GDM1 (cell line): ENCODE measurements around the gene CCDC157.

ENCODE experiments used
- DNase-seq: peaks from one replicate; lab custom pipeline; 2025; lab: John Stamatoyannopoulos, UW

The CCDC157 gene

DNA sequence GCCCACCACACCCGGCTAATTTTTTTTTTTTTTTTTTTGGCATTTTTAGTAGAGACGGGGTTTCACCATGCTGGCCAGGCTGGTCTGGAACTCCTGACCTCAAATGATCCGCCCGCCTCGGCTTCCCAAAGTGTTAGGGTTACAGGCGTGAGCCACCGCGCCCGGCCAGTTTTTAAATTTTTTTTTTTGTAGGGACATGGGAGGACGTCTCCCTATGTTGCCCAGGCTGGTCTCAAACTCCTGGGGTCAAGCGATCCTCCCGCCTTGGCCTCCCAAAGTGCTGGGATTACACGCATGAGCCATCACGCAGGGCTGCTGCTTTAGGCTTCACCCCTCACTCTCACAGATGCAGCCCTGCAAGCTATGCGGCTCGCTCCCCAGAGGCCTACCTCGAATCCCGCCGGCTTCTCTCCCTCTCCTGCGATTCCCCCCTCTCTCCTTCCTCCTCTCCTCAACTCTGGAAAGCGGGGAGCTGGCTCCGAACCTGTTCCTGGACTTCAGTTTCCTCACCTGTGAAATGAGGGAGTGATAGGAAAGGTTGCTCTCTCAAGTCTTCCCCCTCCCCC is 926 bp downstream of the CCDC157 start:
- DNase-seq, result no peak

DNA sequence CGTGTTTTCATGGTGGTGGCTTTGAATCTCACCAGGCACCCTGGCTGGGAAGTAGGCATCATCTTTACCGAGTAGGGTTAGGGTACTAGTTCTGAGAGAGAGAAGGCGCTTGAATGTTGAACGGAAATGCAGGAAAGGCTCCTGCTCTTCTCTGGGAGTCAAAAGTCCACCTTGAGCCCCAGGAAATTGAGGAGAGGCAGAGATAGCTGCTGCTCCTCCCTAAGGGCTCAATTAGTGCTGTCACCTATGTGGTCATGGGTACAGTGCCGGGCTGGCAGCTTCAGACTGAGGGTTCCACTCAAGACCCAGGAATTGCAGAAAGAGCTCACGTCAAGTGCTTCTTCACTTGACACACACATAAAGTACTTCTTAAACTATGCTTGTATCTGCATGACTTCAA is 1.7 kb downstream of the CCDC157 start:
- DNase-seq, result no peak

DNA sequence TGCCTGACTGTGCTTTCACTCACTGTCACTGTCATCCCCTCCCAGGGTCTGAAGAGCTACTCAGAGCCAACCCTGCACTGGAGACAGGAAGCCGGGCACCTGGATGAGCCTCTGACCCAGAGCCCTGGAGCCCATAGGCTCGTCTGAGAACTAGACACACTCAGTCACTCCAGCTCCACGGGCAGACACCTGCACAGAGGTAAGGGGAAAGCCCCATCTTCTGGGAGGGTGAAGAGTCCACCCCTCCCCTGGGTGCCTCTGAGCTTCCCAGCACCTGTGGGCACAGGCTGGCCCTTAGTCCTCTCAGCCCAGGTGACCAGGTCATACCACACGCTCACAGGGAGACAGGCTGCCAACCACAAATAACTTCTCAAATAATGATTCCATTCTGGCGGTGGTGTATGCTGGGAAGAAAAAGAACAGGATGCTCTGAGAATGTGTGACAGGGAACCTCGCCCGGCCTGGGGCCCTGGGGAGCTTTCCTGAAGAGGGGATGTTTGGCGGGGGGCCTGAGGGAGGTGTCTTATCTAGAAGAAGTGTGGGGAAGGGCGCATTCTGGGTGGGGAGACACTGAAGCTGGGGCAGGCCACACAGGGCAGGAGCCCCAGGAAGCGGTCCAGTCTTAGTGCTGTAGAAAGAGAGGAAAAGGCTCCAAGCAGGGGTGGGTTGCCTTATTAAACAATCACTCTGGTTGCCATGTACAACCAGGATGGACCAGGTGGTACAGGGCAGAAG is 5.3 kb downstream of the CCDC157 start:
- no peak for DNase-seq

GRCh38 chr22:30362651-30363281 is 6.0 kb downstream of the CCDC157 start:
- no peak for DNase-seq

DNA sequence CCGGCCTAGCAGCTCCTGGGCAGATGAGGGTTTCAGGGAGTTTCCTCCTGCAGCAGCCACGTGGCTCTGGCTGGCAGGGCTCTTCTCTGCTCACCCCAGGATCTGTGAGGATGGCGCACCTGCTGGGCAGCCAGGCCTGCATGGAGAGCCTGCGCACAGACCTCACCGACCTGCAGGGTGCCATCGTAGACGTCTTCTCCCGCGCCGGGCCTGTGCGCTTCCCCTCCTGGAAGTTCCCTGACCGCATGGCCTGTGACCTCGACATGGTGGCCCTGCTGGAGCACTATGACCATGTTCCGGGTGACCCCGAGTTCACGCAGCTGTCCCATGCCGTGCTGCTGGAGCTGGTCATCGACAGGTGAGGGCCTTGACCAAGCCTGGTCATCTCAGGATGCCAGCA is 9.1 kb downstream of the CCDC157 start:
- no peak for DNase-seq

GRCh38 chr22:30368420-30368819 is 11.6 kb downstream of the CCDC157 start:
- no peak for DNase-seq

DNA sequence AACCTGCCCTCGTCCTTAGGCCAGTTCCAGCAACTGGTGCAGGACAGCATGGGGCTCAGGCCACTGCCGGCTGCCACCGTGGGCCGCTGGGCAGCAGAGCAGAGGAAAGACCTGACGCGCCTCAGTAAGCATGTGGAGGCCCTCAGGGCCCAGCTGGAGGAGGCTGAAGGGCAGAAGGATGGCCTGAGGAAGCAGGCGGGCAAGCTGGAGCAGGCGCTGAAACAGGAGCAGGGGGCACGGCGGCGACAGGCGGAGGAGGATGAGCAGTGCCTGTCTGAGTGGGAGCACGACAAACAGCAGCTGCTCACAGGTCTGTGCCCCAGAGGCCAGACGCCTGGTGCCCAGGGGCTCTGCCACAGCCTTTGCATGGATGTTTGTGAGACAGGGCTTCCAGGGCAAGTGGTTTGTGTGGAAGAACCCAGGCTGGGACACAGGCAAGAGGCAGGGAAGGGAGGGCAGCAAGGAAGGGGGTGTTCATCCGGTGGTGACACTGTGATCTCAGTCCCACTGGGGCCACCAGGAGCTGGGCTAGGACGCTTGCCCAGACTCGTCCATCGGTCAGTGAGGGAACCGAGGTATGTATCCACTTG is 13.9 kb downstream of the CCDC157 start:
- DNase-seq, result no peak

DNA sequence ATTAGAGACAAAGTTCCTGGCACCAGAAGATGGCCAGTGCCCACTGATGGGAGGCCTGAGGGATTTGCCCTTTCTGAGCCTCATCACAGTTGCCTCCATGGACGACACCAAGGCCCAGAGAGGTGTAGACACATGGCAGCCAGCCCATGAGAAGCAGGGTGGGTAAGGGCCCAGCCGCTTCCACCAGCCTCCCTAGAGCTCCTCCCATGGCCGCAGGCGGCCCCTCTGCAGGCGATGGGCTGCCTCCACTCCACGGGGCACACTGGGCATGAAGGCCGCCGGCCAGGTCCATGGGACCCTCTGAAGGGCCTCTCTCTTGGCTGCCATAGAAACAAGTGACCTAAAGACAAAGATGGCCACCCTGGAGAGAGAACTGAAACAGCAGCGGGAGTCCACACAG is 14.5 kb downstream of the CCDC157 start:
- no peak for DNase-seq

GRCh38 chr22:30371981-30372380 is 15.2 kb downstream of the CCDC157 start:
- DNase-seq, result no peak

DNA sequence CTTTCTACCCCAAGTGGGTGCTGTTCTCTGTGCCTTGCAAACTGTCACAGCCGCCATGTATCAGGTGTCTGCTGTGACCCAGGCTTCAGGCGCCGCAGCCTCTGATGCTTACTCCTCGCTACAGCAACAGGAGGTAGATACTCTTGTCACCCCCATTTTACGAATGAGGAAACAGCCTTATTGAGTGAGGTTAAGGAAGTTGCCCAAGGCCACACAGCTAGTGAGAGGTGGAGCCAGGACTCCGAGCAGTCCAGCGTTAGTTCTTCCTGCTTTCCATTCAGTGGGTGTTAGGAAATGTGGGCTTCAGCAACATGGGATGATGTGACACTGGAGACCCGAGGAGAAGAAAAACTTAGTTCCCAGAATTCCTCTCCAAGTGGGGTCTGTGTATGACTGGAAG is 16.1 kb downstream of the CCDC157 start:
- no peak for DNase-seq

- DNase-seq, result no peak
Measured at GRCh38 chr22:30373331-30374325, 16.8 kb downstream of the CCDC157 start.

DNA sequence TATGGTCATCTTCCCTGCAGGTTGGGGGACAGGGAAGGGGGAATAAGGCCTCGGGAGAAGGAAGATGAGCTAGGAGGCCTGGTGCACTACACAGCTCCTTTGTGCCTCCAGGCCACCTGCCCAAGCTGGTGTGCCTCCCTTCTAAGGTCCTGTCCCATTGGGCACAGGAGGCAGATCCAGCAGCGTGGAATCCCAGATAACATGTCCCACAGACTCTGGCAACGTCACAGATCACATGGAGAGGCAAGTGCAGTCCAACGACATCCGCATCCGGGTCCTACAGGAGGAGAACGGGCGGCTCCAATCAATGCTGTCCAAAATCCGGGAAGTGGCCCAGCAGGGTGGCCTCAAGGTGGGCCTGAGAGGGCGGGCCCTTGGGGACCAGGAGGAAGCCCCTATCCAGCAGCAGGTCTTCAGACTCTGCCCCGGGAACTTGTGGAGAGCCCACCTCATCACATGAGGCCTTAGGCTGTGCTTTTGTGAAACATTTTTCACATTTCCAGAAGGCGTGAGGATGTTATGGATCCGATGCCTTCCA is 18.6 kb downstream of the CCDC157 start:
- DNase-seq, result no peak

GRCh38 chr22:30380011-30380410 is 23.2 kb downstream of the CCDC157 start:
- DNase-seq, result no peak

DNA sequence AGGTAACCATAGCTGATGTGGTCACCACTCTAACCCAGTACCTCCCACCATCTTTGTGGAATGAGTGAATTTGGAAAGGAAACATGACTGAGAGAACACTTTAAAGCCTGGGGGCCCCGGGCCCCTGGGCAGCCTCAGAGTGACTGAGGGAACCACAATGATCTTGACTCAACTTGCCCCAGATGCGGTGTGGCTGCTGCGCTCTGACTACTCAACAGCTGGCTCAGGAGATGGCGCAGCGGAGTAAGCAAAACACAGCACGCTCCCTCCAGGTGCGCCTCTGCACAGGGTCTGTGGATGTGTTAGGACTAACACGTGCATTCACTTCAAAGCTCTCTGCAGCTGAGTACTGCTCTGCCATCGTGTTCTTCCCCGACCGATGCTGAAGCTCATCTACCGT is 24.5 kb downstream of the CCDC157 start:
- no peak for DNase-seq

- no peak for DNase-seq
Measured at GRCh38 chr22:30382340-30382739, 25.5 kb downstream of the CCDC157 start.

GRCh38 chr22:30383061-30383460 is 26.3 kb downstream of the CCDC157 start:
- DNase-seq, result no peak

GRCh38 chr22:30385942-30386341 is 29.1 kb downstream of the CCDC157 start:
- no peak for DNase-seq

DNA sequence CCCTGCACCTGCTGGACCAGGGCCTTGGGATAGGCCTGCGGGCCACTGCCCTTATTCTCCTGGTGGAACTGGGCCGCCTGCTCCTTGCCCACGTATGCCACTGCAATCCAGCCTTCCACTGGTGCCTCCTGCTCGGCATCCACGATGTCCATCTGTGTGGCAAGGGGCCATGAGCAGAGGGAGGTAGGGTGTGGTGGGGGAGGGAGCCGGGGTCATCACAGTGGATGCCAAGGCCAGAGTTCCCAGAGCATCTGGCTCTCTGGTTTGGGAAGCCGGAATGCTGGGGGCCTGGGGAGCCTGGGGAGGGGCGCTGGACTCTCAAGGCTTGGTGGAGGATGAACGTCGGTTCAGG is 29.8 kb downstream of the CCDC157 start:
- DNase-seq, result no peak

DNA sequence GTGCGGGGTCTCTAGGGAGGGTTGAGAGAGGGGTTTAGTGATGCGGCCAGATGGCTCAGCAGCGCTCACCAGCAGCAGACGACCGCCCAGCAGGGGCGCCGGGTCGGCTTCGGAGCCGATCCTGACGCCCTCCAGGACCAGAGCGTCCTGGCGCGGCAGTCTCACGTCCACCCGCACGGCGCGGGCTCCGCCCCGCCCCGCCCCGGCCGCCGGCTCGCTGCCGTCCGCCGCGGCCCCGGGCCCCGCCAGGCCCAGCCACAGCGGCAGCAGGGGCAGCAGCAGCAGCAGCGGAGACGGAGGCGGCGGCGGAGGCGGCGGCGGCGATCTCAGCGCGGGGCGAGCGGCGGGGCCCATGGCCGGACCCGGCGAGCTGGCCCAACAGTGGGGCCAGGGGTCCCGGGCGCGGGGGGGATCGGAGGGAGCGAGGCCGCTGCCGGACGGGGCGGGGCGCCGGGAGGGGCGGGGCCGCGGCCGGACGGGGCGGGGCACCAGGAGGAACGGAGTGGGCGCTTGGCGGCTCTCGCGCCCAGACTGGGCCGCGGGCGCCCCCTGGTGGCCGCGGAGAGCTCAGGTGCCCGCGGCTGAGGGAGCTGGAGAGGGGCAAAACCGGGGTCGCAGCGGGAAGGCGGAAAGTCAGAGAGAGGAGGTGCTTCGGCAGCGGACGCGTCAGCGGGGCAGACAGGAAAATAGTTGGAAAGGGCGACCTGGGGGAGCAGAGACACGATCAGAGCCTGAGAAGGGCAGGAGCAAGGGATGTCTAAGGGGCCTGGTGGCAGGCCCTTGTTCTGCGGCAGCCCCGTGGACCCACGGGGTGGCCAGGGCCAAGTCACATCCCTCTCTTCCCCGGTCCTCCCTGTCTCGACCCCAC is 30.4 kb downstream of the CCDC157 start, which contains the start of gene RNF215:
TSS of gene RNF215 (minus strand) at position 452 of the 868 bp plus-strand sequence. CDS start at position 354, 98 bp downstream.
- peak; percentile 71 for DNase-seq

DNA sequence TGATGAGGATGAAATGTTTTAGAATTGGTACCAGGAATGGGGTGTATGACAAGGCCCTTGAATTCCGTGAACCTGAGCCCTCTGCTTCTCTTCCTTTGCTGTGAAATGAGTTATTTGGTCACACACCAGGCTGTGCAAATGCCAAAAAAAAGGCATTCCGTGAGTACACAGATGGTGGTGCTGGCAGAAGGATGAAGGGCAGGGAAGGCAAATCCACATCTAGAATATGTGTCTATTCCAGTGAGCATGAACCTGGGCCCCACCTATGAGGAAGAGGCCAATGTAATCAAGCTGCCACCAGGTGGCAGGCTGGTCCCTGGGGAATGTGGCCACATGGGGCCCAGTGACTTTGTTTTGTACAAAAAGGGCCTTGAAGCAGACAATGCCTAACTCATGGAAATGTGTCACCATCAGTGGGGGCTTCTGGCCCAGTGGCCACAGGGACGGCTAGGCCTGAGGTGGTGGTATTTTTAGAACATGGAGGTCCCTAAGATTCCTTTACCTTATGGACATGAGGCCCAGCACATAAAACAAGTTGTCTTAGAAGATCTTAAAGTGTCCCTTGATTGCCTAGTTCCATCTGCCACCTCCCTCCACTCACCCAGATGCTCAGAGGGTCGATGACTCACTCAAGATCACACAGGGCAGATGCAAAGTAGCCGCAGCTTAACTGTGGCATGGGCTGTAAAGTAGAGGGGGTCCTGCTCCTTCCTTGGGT is 34.3 kb downstream of the CCDC157 start:
- DNase-seq, result peak; percentile 66
